K562 (cell line): Measurements from ENCODE around the gene SIMC1. TPM values are rescaled to one million over a fixed set of nuclear protein-coding genes. Genes with fewer than 3 reads are reported as not detected.

Experiments
- CBFB ChIP-seq: sonication (generic); formaldehyde crosslinking; IDR thresholded peaks from 2 replicates; pipeline ENCODE4 v1.4.0; 2020; ENCODE audit warnings: mild to moderate bottlenecking, missing genetic modification reagents
- DIDO1 ChIP-seq: fragments of 450-650 bp; IDR thresholded peaks from 2 replicates; pipeline ENCODE4 v1.6.1; 2016; ENCODE audit warnings: low read depth, missing biosample characterization, missing genetic modification characterization
- E2F3 ChIP-seq: fragments of 250-450 bp; sonication (Bioruptor Pico); IDR thresholded peaks from 2 replicates; pipeline ENCODE4 v1.4.0; 2020; ENCODE audit warnings: mild to moderate bottlenecking
- GATAD2A ChIP-seq: fragments of 450-650 bp; IDR thresholded peaks from 2 replicates; pipeline ENCODE4 v1.6.1; 2017
- HDAC3 ChIP-seq: fragments of 450-650 bp; IDR thresholded peaks from 2 replicates; pipeline ENCODE4 v1.6.1; 2018; ENCODE audit warnings: borderline replicate concordance, mild to moderate bottlenecking, moderate library complexity; ENCODE audit not compliant: partially characterized antibody
- LCOR ChIP-seq: sonication (generic); formaldehyde crosslinking; IDR thresholded peaks from 2 replicates; pipeline ENCODE4 v1.8.0; 2022; ENCODE audit warnings: mild to moderate bottlenecking, missing genetic modification reagents
- MAFF ChIP-seq: IDR thresholded peaks from 2 replicates; pipeline ENCODE4 v1.6.1; 2012; ENCODE audit warnings: low read length, improper control_type of control experiment
- MECOM ChIP-seq: fragments of 250-450 bp; sonication (Bioruptor Pico); IDR thresholded peaks from 2 replicates; pipeline ENCODE4 v1.8.0; 2022; ENCODE audit warnings: inconsistent platforms
- MYBL2 ChIP-seq, 2 experiments: fragments of 450-650 bp in 1 of 2; sonication (generic) in 1 of 2; formaldehyde crosslinking in 1 of 2; IDR thresholded peaks; 2 replicates each; pipeline versions ENCODE4 v1.6.1 to v1.8.1; 2017 to 2022; ENCODE audit warnings: borderline replicate concordance in 1 of 2, inconsistent platforms in 1 of 2, low read depth in 1 of 2, mild to moderate bottlenecking in 1 of 2, missing genetic modification reagents in 1 of 2, moderate library complexity in 1 of 2
- RB1 ChIP-seq: fragments of 450-650 bp; IDR thresholded peaks from 2 replicates; pipeline ENCODE4 v1.6.1; 2017; ENCODE audit warnings: low read depth, mild to moderate bottlenecking
- SIN3A ChIP-seq, 2 experiments: fragments of 150-350 bp in 1 of 2; IDR thresholded peaks; 2 replicates each; pipeline ENCODE4 v1.6.1; 2011 to 2016; ENCODE audit warnings: borderline replicate concordance in 2 of 2, low read depth in 2 of 2, low read length in 2 of 2, mild to moderate bottlenecking in 2 of 2, moderate library complexity in 2 of 2; ENCODE audit not compliant: control insufficient read depth in 1 of 2
- TBP ChIP-seq: optimal IDR thresholded peaks from 2 replicates; pipeline ENCODE3; 2011; ENCODE audit warnings: low read depth, low read length, improper control_type of control experiment
- TOE1 ChIP-seq, 2 experiments: fragments of 450-650 bp in 1 of 2; sonication (generic) in 1 of 2; formaldehyde crosslinking in 1 of 2; IDR thresholded peaks; 2 replicates each; pipeline versions ENCODE4 v1.7.1 to v1.8.0; 2016 to 2022; ENCODE audit warnings: borderline replicate concordance in 2 of 2, mild to moderate bottlenecking in 2 of 2, antibody characterized with exemption in 1 of 2, inconsistent platforms in 1 of 2, low read depth in 1 of 2, missing genetic modification reagents in 1 of 2, moderate library complexity in 1 of 2
- polyA plus RNA-seq, 8 experiments: library from polyadenylated mRNA; depleted of rRNA in 4 of 8; stranded (reverse) in 5 of 8; unstranded in 3 of 8; fragments of >200 nt; fragmentation: Nextera tagmentation in 2 of 8; fragmentation: Illumina TruSeq in 1 of 8; extraction: Ambion mirVana in 2 of 8; extraction: Trizol in 1 of 8; gene quantifications; 2 replicates each; pipeline versions ENCODE4 v1.2.1 to v1.2.3, GENCODE V29; 2011 to 2014; ENCODE audit warnings: inconsistent platforms in 1 of 8, missing spikeins in 1 of 8
- total RNA-seq, 7 experiments: library from RNA; depleted of rRNA in 6 of 7; stranded (reverse); fragments of >200 nt in 6 of 7; fragmentation: Illumina TruSeq in 2 of 7; extraction: Trizol in 2 of 7; gene quantifications; 2 replicates each; pipeline versions ENCODE4 v1.2.1 to v1.2.3, GENCODE V29; 2011 to 2021; ENCODE audit warnings: low replicate concordance in 1 of 7
- TF ChIP-seq, protein P1 (sequence below): fragments of 200-800 bp; sonication (Bioruptor generic); IDR thresholded peaks from 2 replicates; pipeline ENCODE4 v1.6.1; 2017; ENCODE audit warnings: missing genetic modification characterization, missing compliant biosample characterization
- TF ChIP-seq, protein P2 (sequence below): sonication (generic); formaldehyde crosslinking; IDR thresholded peaks from 2 replicates; pipeline ENCODE4 v1.8.0; 2022; ENCODE audit warnings: mild to moderate bottlenecking, missing genetic modification reagents
- TF ChIP-seq, protein P3 (sequence below): sonication (generic); formaldehyde crosslinking; IDR thresholded peaks from 2 replicates; pipeline ENCODE4 v1.8.0; 2022; ENCODE audit warnings: mild to moderate bottlenecking, low read depth, missing genetic modification reagents
- TF ChIP-seq, protein P4 (sequence below): fragments of 250-450 bp; sonication (Bioruptor Pico); IDR thresholded peaks from 2 replicates; pipeline ENCODE4 v1.8.0; 2021; ENCODE audit warnings: moderate library complexity, mild to moderate bottlenecking, inconsistent platforms
- TF ChIP-seq, protein P5 (sequence below): fragments of 250-450 bp; sonication (Bioruptor Pico); IDR thresholded peaks from 2 replicates; pipeline ENCODE4 v1.5.0; 2021; ENCODE audit warnings: mild to moderate bottlenecking, borderline replicate concordance

SIMC1 gene
- total and polyA plus RNA-seq, 9 of the 15 experiments (the other 6 are each of a cell fraction or from before 2014, with no cell fraction given) = 7.2 to 36.3 (median 14.7) TPM

DNA sequence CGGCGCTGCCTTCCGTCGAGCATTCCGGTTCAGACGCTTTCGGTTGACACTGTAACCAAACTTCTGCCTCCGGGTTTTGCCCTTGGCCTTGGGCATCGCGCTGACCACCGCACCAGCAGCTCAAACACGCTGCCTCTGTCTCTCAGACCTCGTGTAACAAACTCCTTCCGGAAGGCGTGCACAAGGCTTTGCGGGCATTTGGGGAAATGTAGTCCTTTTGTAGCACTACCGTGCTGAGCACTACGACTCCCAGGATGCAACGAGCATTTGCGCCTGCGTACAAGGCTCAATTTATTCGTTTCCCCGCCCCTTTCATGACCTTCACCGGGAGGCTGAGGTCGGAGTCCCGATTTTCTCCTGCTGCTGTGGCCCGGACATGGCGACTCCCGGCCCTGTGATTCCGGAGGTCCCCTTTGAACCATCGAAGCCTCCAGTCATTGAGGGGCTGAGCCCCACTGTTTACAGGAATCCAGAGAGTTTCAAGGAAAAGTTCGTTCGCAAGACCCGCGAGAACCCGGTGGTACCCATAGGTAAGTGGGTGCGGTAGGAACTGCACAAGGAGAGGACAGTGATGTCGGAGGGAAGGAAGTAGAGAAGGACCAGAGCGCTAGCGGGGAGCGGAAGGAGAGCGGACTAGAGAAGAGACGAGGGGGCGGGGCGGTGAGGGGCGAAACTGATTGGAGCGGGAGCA is 150.4 kb downstream of the SIMC1 start, which contains the start of the genes HIGD2A and NOP16 (continued):
- peak; percentile 93 for TF ChIP-seq TOE1 (IDR thresholded peaks at IDR 0.05; ENCODE audit: borderline replicate concordance)
- no peak for TF ChIP-seq TOE1 (CRISPR knock-in tag; IDR thresholded peaks at IDR 0.05; ENCODE audit: borderline replicate concordance, low read depth)
- TF ChIP-seq, protein P1, sequence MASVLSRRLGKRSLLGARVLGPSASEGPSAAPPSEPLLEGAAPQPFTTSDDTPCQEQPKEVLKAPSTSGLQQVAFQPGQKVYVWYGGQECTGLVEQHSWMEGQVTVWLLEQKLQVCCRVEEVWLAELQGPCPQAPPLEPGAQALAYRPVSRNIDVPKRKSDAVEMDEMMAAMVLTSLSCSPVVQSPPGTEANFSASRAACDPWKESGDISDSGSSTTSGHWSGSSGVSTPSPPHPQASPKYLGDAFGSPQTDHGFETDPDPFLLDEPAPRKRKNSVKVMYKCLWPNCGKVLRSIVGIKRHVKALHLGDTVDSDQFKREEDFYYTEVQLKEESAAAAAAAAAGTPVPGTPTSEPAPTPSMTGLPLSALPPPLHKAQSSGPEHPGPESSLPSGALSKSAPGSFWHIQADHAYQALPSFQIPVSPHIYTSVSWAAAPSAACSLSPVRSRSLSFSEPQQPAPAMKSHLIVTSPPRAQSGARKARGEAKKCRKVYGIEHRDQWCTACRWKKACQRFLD (CRISPR knock-in tag) = peak; percentile 71
- TF ChIP-seq, protein P2, sequence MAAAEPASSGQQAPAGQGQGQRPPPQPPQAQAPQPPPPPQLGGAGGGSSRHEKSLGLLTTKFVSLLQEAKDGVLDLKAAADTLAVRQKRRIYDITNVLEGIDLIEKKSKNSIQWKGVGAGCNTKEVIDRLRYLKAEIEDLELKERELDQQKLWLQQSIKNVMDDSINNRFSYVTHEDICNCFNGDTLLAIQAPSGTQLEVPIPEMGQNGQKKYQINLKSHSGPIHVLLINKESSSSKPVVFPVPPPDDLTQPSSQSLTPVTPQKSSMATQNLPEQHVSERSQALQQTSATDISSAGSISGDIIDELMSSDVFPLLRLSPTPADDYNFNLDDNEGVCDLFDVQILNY (CRISPR knock-in tag) = 0 out of 2 replicates have a peak, but pooled peaks have one; percentile 38
- TF ChIP-seq, protein P3, sequence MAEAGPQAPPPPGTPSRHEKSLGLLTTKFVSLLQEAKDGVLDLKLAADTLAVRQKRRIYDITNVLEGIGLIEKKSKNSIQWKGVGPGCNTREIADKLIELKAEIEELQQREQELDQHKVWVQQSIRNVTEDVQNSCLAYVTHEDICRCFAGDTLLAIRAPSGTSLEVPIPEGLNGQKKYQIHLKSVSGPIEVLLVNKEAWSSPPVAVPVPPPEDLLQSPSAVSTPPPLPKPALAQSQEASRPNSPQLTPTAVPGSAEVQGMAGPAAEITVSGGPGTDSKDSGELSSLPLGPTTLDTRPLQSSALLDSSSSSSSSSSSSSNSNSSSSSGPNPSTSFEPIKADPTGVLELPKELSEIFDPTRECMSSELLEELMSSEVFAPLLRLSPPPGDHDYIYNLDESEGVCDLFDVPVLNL (CRISPR knock-in tag) = no peak; the same call in 1 of the 2 replicates
- TF ChIP-seq MYBL2 (IDR thresholded peaks at IDR 0.05; ENCODE audit: low read depth) = no peak
- TF ChIP-seq MYBL2 (CRISPR knock-in tag; IDR thresholded peaks at IDR 0.05; ENCODE audit: borderline replicate concordance) = no peak
- TF ChIP-seq HDAC3 = peak; percentile 85
- TF ChIP-seq GATAD2A = no peak
- peak; percentile 96 for TF ChIP-seq DIDO1 (tag)
- TF ChIP-seq MECOM (CRISPR knock-in tag) = peak; percentile 58; the same call in 1 of the 2 replicates
- TF ChIP-seq, protein P4, sequence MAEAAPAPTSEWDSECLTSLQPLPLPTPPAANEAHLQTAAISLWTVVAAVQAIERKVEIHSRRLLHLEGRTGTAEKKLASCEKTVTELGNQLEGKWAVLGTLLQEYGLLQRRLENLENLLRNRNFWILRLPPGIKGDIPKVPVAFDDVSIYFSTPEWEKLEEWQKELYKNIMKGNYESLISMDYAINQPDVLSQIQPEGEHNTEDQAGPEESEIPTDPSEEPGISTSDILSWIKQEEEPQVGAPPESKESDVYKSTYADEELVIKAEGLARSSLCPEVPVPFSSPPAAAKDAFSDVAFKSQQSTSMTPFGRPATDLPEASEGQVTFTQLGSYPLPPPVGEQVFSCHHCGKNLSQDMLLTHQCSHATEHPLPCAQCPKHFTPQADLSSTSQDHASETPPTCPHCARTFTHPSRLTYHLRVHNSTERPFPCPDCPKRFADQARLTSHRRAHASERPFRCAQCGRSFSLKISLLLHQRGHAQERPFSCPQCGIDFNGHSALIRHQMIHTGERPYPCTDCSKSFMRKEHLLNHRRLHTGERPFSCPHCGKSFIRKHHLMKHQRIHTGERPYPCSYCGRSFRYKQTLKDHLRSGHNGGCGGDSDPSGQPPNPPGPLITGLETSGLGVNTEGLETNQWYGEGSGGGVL = no peak
- peak; percentile 89 to 98; a peak in 2 of 4 replicates for TF ChIP-seq SIN3A (IDR thresholded peaks at IDR 0.05; ENCODE audit: borderline replicate concordance in 2 of 2, control insufficient read depth in 1 of 2, low read depth in 2 of 2, low read length in 2 of 2)
- TF ChIP-seq TBP = peak; percentile 72
- peak; percentile 97 for TF ChIP-seq LCOR (CRISPR knock-in tag)
- peak; percentile 10; the same call in 1 of the 2 replicates for TF ChIP-seq MAFF
- peak; percentile 88 for TF ChIP-seq CBFB (CRISPR knock-in tag)
- peak; percentile 63 for TF ChIP-seq RB1
- no peak for TF ChIP-seq E2F3 (CRISPR knock-in tag)
- TF ChIP-seq, protein P5, sequence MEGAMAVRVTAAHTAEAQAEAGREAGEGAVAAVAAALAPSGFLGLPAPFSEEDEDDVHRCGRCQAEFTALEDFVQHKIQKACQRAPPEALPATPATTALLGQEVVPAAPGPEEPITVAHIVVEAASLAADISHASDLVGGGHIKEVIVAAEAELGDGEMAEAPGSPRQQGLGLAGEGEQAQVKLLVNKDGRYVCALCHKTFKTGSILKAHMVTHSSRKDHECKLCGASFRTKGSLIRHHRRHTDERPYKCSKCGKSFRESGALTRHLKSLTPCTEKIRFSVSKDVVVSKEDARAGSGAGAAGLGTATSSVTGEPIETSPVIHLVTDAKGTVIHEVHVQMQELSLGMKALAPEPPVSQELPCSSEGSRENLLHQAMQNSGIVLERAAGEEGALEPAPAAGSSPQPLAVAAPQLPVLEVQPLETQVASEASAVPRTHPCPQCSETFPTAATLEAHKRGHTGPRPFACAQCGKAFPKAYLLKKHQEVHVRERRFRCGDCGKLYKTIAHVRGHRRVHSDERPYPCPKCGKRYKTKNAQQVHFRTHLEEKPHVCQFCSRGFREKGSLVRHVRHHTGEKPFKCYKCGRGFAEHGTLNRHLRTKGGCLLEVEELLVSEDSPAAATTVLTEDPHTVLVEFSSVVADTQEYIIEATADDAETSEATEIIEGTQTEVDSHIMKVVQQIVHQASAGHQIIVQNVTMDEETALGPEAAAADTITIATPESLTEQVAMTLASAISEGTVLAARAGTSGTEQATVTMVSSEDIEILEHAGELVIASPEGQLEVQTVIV (CRISPR knock-in tag) = 0 out of 2 replicates have a peak, but pooled peaks have one; percentile 5
